GM12892 (cell line): ENCODE results near the gene RBCK1.

Source experiments
- POLR2A ChIP-seq: IDR thresholded peaks from 2 replicates; pipeline ENCODE4 v1.6.1; 2011; ENCODE audit warnings: low read depth, low read length, control low read depth
- POLR2AphosphoS5 ChIP-seq: IDR thresholded peaks from 2 replicates; pipeline ENCODE4 v1.6.1; 2011; ENCODE audit warnings: low read depth, low read length, control low read depth
- TAF1 ChIP-seq: IDR thresholded peaks from 2 replicates; pipeline ENCODE4 v1.6.1; 2011; ENCODE audit warnings: low read depth, mild to moderate bottlenecking, control low read depth, low read length, borderline replicate concordance

GRCh38 chr20:432677-433299, 24.7 kb downstream of the RBCK1 start:
- TF ChIP-seq TAF1 (no peak), POLR2A (no peak), POLR2AphosphoS5 (no peak)
